GM19023 (cell line): Measurements from ENCODE around the gene GALNTL6.
"Not testable (repeated sequence)": the region's sequence is repeated elsewhere in the genome, so short reads cannot be mapped to it uniquely, and the experiment has no call there.

Experiments
- ATAC-seq: cut with Tn5 transposase; IDR thresholded peaks from one replicate; pipeline ENCODE4 v1.9.1; 2021; ENCODE audit warnings: mild to moderate bottlenecking, moderate library complexity; ENCODE audit not compliant: unreplicated experiment

Gene GALNTL6

DNA sequence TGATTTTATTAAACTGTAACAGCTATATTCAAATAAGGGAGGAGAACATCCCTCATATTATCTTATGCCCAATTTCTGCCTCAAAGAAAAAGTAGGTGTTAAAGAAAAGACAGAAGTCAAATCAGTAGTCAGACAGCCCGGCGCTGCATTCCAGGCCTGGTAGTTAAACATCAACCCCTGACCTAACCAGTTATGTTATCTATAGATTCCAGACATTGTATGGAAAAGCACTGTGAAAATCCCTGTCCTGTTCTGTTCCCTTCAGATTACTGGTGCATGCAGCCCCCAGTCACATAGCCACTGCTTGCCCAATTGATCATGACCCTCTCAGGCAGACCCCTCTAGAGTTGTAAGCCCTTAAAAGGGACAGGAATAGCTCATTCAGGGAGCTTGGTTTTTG, 1085.5 kb downstream of the GALNTL6 start:
- ATAC-seq = no peak

DNA sequence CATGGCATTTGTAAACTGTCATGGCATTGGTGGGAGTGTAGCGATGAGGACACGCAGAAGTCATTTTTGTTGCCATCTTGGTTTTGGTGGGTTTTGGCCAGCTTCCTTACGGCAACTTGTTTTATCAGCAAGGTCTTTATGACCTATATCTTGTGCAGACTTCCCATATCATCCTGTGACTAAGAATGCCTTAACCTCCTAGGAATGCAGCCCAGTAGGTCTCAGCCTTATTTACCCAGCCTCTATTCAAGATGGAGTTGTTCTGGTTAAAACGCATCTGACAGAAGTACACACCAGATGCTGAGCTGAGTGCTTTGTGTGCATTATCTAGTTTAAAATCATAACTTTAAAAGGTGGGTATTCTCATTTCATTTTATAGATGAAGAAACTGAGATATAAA, 1086.7 kb downstream of the GALNTL6 start:
- no peak for ATAC-seq

GRCh38 chr4:172900900-172901299, 1087.7 kb downstream of the GALNTL6 start:
- no peak for ATAC-seq

DNA sequence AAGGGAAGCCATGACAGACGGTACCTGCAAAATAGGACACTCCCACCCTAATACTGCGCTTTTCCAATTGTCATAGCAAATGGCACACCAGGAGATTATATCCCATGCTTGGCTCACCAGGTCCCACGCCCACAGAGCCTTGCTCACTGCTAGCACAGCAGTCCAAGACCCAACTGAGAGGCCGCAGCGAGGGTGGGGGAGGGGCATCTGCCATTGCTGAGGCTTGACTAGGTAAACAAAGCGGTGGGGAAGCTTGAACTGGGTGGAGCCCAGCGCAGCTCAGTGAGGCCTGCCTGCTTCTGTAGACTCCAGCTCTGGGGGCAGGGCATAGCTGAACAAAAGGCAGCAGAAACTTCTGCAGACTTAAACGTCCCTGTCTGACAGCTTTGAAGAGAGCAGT, 1099.3 kb downstream of the GALNTL6 start:
- not testable (repeated sequence) for ATAC-seq

DNA sequence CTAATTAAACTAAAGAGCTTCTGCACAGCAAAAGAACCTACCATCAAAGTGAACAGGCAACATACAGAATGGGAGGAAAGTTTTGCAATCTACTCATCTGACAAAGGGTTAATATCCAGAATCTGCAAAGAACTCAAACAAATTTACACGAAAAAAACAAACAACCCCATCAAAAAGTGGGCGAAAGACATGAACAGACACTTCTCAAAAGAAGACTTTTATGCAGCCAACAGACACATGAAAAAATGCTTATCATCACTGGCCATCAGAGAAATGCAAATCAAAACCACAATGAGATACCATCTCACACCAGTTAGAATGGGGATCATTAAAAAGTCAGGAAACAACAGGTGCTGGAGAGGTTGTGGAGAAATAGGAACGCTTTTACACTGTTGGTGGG, 1104.2 kb downstream of the GALNTL6 start:
- not testable (repeated sequence) for ATAC-seq

- no peak for ATAC-seq
Observed at GRCh38 chr4:172919269-172919668, 1106.1 kb downstream of the GALNTL6 start.

DNA sequence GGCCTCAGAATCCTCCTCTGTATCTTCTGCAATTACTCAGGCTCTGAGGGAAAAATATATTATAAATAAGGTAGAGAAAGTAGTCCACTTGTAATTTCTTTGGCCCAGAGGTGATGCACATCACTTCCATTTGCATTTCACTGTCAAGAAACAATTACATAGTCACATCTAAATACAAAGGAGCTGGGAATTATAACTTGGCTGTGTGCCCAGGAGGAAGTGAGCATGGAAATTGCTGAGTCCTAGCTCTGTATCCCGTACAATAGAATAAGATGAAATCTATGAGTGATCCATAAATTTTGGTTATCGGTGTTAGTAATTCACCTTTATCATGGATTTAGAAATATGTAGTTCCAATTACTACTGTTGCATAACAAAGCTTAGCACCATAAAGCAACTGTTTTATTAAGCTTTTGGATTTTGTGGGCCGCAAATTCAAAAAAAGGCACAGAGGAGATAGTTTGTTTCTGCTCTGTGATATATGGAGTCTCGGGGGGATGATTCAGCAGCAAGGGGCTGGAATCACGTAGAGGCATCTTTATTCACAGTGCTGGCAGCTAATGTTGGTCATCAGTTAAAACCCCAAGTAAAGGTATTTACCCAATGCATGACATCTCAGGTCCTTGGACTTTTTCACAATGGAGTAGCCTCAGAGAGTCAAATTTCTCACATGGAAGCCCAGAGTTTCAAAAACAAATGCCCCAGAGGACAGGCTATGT, 1114.1 kb downstream of the GALNTL6 start:
- no peak for ATAC-seq

DNA sequence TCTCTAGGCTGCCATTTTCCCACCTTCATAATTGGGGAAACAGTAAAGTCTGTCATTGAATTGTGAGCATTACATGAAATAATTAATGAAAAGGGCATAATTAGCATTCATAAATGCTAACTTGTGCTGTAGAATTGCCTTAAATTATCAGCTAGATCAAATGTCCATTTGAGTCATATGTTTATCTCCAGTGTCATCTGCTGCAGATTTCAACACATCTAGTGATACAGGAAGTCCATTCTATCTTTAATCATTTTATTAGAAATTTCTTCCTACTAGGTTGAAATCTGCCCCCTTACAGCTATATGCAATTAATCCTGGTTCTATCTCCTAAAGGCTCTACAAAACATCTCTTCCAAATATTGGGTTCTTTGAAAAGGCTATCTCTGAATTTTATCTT, 1115.1 kb downstream of the GALNTL6 start:
- ATAC-seq = no peak

DNA sequence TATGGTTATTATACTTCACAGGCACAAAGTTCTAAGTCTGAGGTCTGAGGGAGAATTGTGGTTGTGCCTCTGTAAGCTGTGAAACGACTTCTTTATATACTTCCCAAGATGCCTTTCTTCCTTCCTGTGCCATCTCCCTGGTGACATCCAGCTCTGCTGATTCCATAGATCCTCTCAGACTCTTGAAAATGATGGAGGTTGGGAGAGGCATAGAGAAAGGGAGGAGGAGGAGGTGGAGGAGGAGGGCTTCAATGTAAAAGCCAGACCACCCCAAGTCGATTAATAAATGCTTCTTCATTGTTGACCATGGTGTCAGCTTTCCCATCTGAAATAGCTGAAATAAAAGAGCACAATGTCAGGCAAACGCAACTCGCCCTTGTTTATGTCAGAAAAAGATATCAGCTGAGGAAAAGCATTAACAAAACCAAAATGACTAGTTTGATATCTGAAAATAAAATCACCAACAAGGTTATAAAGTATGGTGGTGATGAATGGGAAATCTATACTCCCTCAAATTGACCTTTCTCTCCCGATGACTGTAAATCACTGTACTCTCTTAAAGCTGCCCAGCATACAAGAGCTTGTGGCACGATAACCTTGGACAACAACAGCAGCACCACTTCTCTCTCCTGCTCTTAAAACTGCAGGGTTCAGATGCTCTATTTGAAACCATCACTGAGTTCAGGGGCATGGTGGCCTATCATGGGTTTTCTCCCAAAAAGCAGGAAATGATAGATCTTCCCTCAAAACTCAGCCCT, 1125.0 kb downstream of the GALNTL6 start:
- ATAC-seq = no peak

- no peak for ATAC-seq
Observed at GRCh38 chr4:172938870-172939269, 1125.7 kb downstream of the GALNTL6 start.

- ATAC-seq = no peak
Observed at GRCh38 chr4:172942840-172943239, 1129.6 kb downstream of the GALNTL6 start.

GRCh38 chr4:172945611-172946010, 1132.4 kb downstream of the GALNTL6 start:
- ATAC-seq = no peak

- no peak for ATAC-seq
Observed at GRCh38 chr4:172946503-172946902, 1133.3 kb downstream of the GALNTL6 start.

GRCh38 chr4:172947594-172947993, 1134.4 kb downstream of the GALNTL6 start:
- ATAC-seq = no peak

DNA sequence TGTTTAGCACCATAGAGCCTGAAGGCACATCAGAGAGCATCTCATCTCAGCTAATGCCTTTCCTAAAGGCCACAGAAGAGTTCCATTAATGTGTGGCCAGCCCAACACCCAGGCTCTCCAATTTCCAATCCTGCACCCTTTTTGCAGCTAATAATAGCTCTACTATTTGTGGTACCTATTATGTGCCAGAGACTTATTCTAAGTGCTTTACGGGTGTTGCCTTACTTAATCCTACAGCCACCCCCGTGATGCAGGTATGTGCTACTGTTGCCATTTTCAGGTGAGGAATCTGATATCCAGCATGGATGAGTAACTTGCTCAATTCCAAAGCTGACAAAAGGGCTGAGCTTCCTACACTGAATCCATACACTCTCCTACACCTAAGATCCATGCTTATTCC, 1137.8 kb downstream of the GALNTL6 start:
- ATAC-seq = no peak

GRCh38 chr4:172951679-172952451, 1138.7 kb downstream of the GALNTL6 start:
- no peak for ATAC-seq

DNA sequence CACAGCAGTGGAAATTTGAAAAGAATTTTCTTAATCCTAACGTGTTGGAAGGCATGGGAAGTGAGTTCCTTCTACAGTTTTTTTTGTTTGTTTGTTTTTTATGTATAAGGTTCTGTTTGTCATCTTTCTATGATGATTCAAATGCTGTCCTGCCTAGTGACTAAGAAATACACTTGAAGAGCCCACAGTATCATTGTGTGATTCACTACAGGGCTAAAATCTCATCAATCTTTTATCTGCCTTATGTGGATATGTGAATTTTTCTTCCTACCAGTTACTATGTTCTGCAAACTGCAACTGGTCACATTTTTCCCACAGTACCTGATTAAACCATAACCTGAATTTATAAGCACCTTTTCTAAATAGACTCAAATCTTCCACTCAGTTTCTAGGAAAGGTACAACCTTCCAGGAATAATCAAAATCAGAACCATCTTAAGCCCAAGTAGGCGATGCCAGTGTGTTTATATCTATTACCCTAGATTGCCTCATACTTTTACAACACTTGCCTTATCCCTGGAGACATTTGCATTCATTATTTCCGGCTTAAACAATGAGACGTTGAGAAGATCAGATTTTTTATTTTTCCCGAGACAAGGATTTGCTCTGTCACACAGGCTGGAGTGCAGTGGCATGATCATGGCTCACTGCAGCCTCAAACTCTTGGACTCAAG, 1140.8 kb downstream of the GALNTL6 start:
- no peak for ATAC-seq

DNA sequence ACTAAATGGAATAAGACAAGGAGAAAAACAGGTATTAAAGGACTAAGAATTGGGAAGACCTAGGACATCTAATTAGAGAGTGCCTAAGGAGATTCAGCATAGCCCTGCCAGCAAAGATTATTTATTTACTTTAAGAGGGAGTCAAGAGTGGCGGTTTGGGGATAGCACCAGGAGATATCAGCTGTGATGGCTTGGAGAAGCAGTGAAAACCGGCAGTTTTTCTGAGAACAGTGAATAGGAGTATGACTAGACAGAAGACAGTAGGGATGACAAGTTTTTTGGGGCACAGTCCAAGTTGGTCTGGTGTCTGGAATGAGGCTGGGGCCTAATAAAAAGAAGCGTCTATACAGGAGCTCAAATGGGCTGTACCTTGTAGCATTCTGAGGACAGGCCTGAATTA, 1143.1 kb downstream of the GALNTL6 start:
- ATAC-seq = not testable (repeated sequence)

DNA sequence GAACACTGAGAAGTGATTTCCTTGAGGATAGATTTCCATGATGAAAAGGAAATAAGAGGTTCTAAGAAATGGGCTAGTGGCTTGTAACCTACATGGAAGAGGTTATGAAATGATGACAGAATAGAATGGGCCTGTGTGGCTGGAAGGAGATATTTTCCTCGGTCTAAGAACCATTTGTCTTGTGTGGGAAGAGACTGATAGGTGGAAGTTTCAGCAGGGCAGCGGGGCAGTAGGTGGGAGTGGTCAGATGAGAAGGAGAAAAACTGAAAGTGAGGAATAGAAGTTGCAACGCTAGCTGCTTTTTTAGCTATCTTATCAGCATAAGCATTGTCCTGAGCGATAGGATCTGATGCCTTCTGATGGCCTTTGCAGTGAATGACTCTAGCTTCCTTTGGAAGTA, 1144.0 kb downstream of the GALNTL6 start:
- no peak for ATAC-seq

DNA sequence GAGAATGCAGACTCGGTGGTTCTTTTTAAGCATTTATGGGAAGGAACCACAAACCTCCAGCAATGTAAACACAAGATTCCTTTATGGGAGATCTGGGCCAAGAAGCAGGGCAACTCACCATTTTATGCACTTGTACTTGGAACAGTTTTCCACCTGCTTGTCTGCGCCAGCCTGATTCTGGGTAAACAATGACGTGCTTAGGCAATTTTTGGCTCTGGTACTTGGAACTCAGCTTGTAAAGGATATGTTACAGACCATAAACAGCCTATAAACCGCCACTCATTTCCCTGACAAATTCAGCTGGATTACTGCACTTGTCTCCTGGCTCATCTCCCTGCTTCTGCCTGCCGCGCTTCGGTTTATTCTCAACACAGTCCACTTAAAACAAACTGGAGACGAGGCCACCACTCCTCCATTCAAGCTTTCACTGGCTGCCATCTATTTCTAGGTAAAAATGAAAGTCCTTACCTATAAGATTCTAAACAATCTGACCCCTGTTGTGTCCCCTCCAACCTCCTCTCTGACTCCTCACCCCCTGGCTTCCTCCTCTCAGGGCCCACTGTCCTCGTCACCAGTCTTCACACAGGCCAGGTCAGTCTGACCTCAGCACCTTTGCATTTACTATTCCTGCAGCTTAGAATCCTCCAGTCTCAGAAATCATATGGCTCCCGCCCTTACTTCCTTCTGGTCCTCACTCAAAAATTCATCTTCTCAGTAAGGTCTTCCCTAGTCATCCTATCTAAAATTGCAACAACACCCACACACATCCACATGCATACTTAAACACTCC, 1149.6 kb downstream of the GALNTL6 start:
- ATAC-seq = no peak
